ENCODE data around the gene BRSK2. TPM values are rescaled to one million over a fixed set of nuclear protein-coding genes. Genes with fewer than 3 reads are reported as not detected.
A peak's percentile ranks its signal among the peaks of the same experiment; 100 is the strongest.
"Not testable (repeated sequence)": the region's sequence is repeated elsewhere in the genome, so short reads cannot be mapped to it uniquely, and the experiment has no call there.

The BRSK2 gene
- total RNA-seq, result under 1 TPM; 0.17 to 0.33 TPM

GRCh38 chr11:1389932-1390568 lies at the start of gene BRSK2:
Gene BRSK2, plus strand, starts transcription at chr11:1389934. Its CDS starts 351 bp downstream, at chr11:1390285.
- Mint-ChIP-seq H3K4me3 (peak within 1 kb of the TSS; percentile 38), H3K27ac (no peak within 1 kb of the TSS)
- DNase-seq (ENCODE audit: low spot score), result no peak

GRCh38 chr11:1340111-1340510 lies 49.6 kb upstream of the BRSK2 start:
- peaks cover 4% of the 10 kb centered on the region for H3K9me3 Mint-ChIP-seq
- ATAC-seq (no peak), DNase-seq (ENCODE audit: low spot score) (no peak)
- H3K27ac Mint-ChIP-seq, result no peak overlapping the region
- H3K4me3 Mint-ChIP-seq, result no peak overlapping the region
- H3K36me3 Mint-ChIP-seq, result peaks cover 6% of the 10 kb centered on the region
- peaks cover 15 to 16% of the 10 kb centered on the region in 2 donors for H3K4me1 Mint-ChIP-seq (ENCODE audit: low read depth in 2 of 2)
- peaks cover 0 to 3% of the 10 kb centered on the region in 2 donors for H3K27me3 Mint-ChIP-seq

More at GRCh38 chr11:1389932-1390568, at the start of gene BRSK2:
- Mint-ChIP-seq H3K4me1 (ENCODE audit: low read depth in 2 of 2) (no peaks in the 10 kb centered on the region), H3K36me3 (no peaks in the 10 kb centered on the region), H3K27me3 (peaks cover 16 to 18% of the 10 kb centered on the region in 2 donors), H3K9me3 (no peaks in the 10 kb centered on the region)
- no peak for ATAC-seq

- H3K9me3 Mint-ChIP-seq; H3K27ac Mint-ChIP-seq; DNase-seq (ENCODE audit: low spot score); H3K4me3 Mint-ChIP-seq; H3K27me3 Mint-ChIP-seq; ATAC-seq; H3K36me3 Mint-ChIP-seq: not testable (repeated sequence)
- peaks cover 6 to 13% of the 10 kb centered on the region in 2 donors for H3K4me1 Mint-ChIP-seq (ENCODE audit: low read depth in 2 of 2)
Observed at GRCh38 chr11:1341226-1341625, 48.5 kb upstream of the BRSK2 start.

DNA sequence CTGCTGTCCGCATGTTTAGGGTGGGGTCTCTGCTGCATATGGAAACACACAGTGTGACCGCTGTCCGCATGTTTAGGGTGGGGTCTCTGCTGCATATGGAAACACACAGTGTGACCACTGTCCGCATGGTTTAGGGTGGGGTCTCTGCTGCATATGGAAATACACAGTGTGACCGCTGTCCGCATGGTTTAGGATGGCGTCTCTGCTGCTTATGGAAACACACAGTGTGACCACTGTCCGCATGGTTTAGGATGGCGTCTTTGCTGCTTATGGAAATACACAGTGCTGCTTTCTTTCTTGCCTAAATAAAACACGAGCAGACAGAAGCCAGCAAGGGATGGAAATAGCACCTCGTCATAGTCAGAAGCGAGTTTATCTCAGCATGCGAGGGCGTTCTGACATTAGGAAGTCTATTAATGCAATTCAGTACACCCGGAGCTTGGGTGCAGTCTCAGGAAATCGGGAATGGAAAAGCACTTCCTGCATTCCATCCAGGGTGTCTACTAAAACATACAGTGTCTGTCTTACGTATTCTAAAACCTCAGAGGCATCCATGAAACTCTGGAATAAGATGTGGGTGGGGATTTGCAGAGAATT lies 47.7 kb upstream of the BRSK2 start:
- ATAC-seq (no peak), DNase-seq (ENCODE audit: low spot score) (no peak)
- Mint-ChIP-seq H3K36me3 (peaks cover 6% of the 10 kb centered on the region), H3K4me1 (ENCODE audit: low read depth in 2 of 2) (peaks cover 6 to 13% of the 10 kb centered on the region in 2 donors), H3K9me3 (peaks cover 4% of the 10 kb centered on the region), H3K4me3 (no peak overlapping the region), H3K27me3 (peaks cover 0 to 3% of the 10 kb centered on the region in 2 donors), H3K27ac (no peak overlapping the region)

- Mint-ChIP-seq H3K27ac (no peak overlapping the region), H3K9me3 (peaks cover under 1% of the 10 kb centered on the region), H3K4me1 (ENCODE audit: low read depth in 2 of 2) (peaks cover 2 to 9% of the 10 kb centered on the region in 2 donors), H3K36me3 (peaks cover 2% of the 10 kb centered on the region), H3K4me3 (no peak overlapping the region), H3K27me3 (peaks cover 0 to under 1% of the 10 kb centered on the region in 2 donors)
- DNase-seq (ENCODE audit: low spot score), result no peak
- no peak for ATAC-seq
Observed at GRCh38 chr11:1342946-1343345, 46.8 kb upstream of the BRSK2 start.

- no peak overlapping the region for H3K4me3 Mint-ChIP-seq
- H3K9me3 Mint-ChIP-seq, result no peaks in the 10 kb centered on the region
- H3K27ac Mint-ChIP-seq, result no peak overlapping the region
Observed at GRCh38 chr11:1343391-1344055, 46.2 kb upstream of the BRSK2 start.

DNA sequence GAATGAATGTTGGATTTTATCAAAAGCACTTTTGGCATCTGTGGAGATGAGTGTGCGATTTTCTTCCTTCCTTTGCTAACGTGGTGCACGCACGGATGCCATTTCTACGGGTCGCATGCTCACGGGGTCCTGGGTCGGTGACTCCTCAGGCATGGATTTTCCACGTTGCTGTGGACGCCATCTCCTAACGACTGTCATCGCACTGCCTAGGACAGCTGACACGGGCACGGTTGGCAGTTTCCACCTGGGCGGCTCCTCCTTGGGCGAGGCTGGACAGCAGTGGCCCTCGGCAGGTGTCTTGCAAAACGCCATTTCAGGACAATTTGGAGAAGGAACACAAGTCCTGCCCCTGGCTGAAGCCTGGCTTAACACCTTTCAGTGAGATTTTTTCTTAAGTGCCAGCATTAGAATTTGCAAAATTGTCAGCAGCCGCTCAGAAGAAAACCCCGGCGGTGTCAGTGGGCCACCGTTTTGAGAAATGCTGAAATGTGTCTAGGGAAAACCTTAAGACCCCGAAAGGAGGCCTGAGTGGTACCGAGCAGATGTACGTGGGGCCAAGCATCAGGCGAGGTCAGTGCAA lies 45.6 kb upstream of the BRSK2 start:
- H3K27ac Mint-ChIP-seq, result no peak overlapping the region
- H3K4me3 Mint-ChIP-seq, result no peak overlapping the region
- no peaks in the 10 kb centered on the region for H3K9me3 Mint-ChIP-seq
- H3K36me3 Mint-ChIP-seq, result no peaks in the 10 kb centered on the region
- H3K4me1 Mint-ChIP-seq (ENCODE audit: low read depth in 2 of 2), result peaks cover 0 to 8% of the 10 kb centered on the region in 2 donors
- no peak for DNase-seq (ENCODE audit: low spot score)
- no peak for ATAC-seq
- no peaks in the 10 kb centered on the region for H3K27me3 Mint-ChIP-seq

More at GRCh38 chr11:1343391-1344055, 46.2 kb upstream of the BRSK2 start:
- peaks cover 0 to 8% of the 10 kb centered on the region in 2 donors for H3K4me1 Mint-ChIP-seq (ENCODE audit: low read depth in 2 of 2)
- no peak for DNase-seq (ENCODE audit: low spot score)
- ATAC-seq, result no peak
- no peaks in the 10 kb centered on the region for H3K36me3 Mint-ChIP-seq
- no peaks in the 10 kb centered on the region for H3K27me3 Mint-ChIP-seq

GRCh38 chr11:1345737-1346513 lies 43.8 kb upstream of the BRSK2 start:
- ATAC-seq (peak; percentile 63 to 82), DNase-seq (ENCODE audit: low spot score) (no peak)
- Mint-ChIP-seq H3K36me3 (no peaks in the 10 kb centered on the region), H3K9me3 (no peaks in the 10 kb centered on the region), H3K27me3 (no peaks in the 10 kb centered on the region), H3K4me3 (no peak overlapping the region), H3K4me1 (ENCODE audit: low read depth in 2 of 2) (peaks cover 0 to 8% of the 10 kb centered on the region in 2 donors), H3K27ac (no peak overlapping the region)

DNA sequence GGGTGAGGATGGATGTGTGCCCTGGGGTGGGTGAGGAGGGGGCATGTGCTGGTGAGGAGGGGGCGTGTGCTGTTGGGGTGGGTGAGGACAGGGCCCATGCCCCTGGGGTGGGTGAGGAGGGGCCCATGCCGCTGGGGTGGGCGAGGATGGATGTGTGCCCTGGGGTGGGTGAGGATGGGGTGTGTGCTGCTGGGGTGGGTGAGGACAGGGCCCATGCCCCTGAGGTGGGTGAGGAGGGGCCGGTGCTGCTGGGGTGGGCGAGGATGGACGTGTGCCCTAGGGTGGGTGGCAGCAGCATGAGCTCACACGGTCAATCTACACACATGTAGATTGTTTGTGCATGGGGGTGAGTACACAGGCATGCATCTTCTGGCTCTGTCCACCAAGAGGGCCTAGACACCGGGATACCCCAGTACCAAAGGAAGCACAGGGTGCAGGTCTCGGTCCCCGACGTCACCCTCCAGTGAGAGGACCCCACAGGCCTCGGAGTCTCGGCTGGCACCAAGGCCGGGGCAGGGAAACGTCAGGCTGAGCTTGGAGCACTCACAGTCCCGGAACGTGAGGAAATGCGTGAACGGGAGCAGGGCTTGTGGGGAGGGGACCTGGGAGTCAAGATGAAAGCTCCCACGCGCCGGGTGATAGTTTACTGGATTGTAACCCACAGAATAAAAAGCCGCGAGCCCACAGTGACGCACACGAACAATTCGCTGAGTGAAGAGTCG lies 42.9 kb upstream of the BRSK2 start:
- Mint-ChIP-seq H3K36me3 (no peaks in the 10 kb centered on the region), H3K9me3 (no peaks in the 10 kb centered on the region), H3K4me1 (ENCODE audit: low read depth in 2 of 2) (peaks cover 0 to 8% of the 10 kb centered on the region in 2 donors), H3K4me3 (no peak overlapping the region), H3K27me3 (no peaks in the 10 kb centered on the region), H3K27ac (no peak overlapping the region)
- DNase-seq (ENCODE audit: low spot score), result no peak
- no peak for ATAC-seq

DNA sequence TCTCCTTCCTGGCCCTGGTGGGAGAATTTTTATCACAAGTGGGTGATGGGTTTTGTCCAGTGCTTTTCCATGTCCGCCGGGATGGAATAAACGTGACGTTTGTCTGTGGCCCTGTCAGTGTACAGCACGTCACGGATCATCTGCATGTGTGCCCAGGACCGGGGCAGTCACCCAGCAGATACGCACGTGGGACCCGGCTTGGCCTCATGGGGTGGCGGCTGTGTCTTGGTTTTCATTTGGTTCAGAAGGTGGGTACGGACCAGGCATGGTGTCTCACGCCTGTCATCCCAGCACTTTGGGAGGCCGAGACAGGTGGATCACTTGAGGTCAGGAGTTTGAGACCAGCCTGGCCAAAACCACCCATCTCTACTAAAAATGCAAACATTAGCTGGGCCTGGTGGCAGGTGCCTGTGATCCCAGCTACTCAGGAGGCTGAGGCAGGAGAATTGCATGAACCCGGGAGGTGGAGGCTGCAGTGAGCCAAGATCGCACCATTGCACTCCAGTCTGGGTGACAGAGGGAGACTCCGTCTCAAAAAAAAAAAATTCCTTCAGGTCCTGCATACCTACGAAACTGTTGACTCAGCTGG lies 42.2 kb upstream of the BRSK2 start:
- not testable (repeated sequence) for DNase-seq (ENCODE audit: low spot score); H3K4me3 Mint-ChIP-seq; H3K27me3 Mint-ChIP-seq; H3K4me1 Mint-ChIP-seq (ENCODE audit: low read depth in 2 of 2); H3K9me3 Mint-ChIP-seq; H3K27ac Mint-ChIP-seq; H3K36me3 Mint-ChIP-seq; ATAC-seq

GRCh38 chr11:1348146-1348795 lies 41.5 kb upstream of the BRSK2 start:
- H3K36me3 Mint-ChIP-seq, result no peaks in the 10 kb centered on the region
- ATAC-seq (no peak), DNase-seq (ENCODE audit: low spot score) (no peak)
- peaks cover 0 to 8% of the 10 kb centered on the region in 2 donors for H3K4me1 Mint-ChIP-seq (ENCODE audit: low read depth in 2 of 2)
- no peaks in the 10 kb centered on the region for H3K9me3 Mint-ChIP-seq
- no peak overlapping the region for H3K27ac Mint-ChIP-seq
- H3K27me3 Mint-ChIP-seq, result peaks cover 0 to 4% of the 10 kb centered on the region in 2 donors
- H3K4me3 Mint-ChIP-seq, result no peak overlapping the region

DNA sequence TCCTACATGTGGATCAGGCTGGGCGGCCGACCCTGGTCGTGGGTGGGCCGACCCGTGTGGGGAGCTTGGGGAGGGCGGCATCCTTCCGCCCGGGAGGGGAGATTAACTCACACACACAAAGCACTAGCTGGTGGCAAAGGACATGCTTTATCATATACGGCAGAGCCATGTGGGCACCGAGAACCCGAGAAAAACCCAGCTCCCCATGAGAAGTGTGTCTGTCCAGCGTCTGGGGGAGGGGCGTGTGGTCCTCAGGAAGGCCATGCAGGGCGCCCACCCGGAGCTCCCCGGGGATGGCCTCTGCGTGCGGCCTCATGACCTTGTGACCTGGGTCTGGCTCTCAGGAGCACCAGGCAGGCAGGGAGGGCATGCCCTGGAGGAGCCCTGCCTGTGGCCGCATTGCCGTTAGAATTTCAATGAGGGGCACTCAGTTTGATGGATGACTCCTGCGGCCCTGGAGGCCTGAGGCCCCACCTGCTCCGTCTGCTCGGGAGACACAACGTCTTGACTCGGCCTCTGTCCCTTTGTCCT lies 40.9 kb upstream of the BRSK2 start:
- ATAC-seq (no peak), DNase-seq (ENCODE audit: low spot score) (no peak)
- Mint-ChIP-seq H3K4me1 (ENCODE audit: low read depth in 2 of 2) (peaks cover 0 to 6% of the 10 kb centered on the region in 2 donors), H3K27ac (no peak overlapping the region), H3K27me3 (peaks cover 0 to 7% of the 10 kb centered on the region in 2 donors), H3K36me3 (no peaks in the 10 kb centered on the region), H3K9me3 (no peaks in the 10 kb centered on the region), H3K4me3 (no peak overlapping the region)

Measured in natural killer cell treated with Interleukin-12 subunit alpha and Interleukin-12 subunit beta and Interleukin-15 and Interleukin-18, amount 100 ng/mL, for 72 hours (primary cell).